ENCODE measurements around the gene VPS35L.
"Not testable (repeated sequence)": the region's sequence is repeated elsewhere in the genome, so short reads cannot be mapped to it uniquely, and the experiment has no call there.

Gene VPS35L

GRCh38 chr16:19532601-19533000 is 22.9 kb upstream of the VPS35L start:
- DNase-seq (ENCODE audit: low spot score): no peak

GRCh38 chr16:19540241-19540970 is 15.1 kb upstream of the VPS35L start:
- DNase-seq (ENCODE audit: low spot score): no peak

- DNase-seq (ENCODE audit: low spot score): no peak
These were observed 13.2 kb upstream of the VPS35L start for GRCh38 chr16:19542138-19542821.

GRCh38 chr16:19543278-19543996 is 12.1 kb upstream of the VPS35L start:
- not testable (repeated sequence) for DNase-seq (ENCODE audit: low spot score)

- DNase-seq (ENCODE audit: low spot score): no peak
These were observed 7.4 kb upstream of the VPS35L start for GRCh38 chr16:19548144-19548543.

- no peak for DNase-seq (ENCODE audit: low spot score)
These were observed 5.8 kb upstream of the VPS35L start for GRCh38 chr16:19549673-19550072.

GRCh38 chr16:19555938-19556771 is 652 bp downstream of the VPS35L start:
- DNase-seq (ENCODE audit: low spot score): no peak

GRCh38 chr16:19559242-19559910 is 3.9 kb downstream of the VPS35L start:
- DNase-seq (ENCODE audit: low spot score): peak; percentile 62

- no peak for DNase-seq (ENCODE audit: low spot score)
These were observed 4.6 kb downstream of the VPS35L start for GRCh38 chr16:19560078-19560477.

GRCh38 chr16:19563377-19563776 is 7.9 kb downstream of the VPS35L start:
- DNase-seq (ENCODE audit: low spot score): no peak

- DNase-seq (ENCODE audit: low spot score): no peak
These were observed 10.9 kb downstream of the VPS35L start for GRCh38 chr16:19566362-19566761.

- DNase-seq (ENCODE audit: low spot score): no peak
These were observed 12.1 kb downstream of the VPS35L start for GRCh38 chr16:19567560-19567959.

GRCh38 chr16:19573997-19574396 is 18.5 kb downstream of the VPS35L start:
- DNase-seq (ENCODE audit: low spot score): no peak

GRCh38 chr16:19574615-19575014 is 19.1 kb downstream of the VPS35L start:
- DNase-seq (ENCODE audit: low spot score): no peak

- DNase-seq (ENCODE audit: low spot score): no peak
These were observed 23.0 kb downstream of the VPS35L start for GRCh38 chr16:19578378-19578971.

- no peak for DNase-seq (ENCODE audit: low spot score)
These were observed 26.7 kb downstream of the VPS35L start for GRCh38 chr16:19582050-19582831.

GRCh38 chr16:19583665-19584300 is 28.3 kb downstream of the VPS35L start:
- peak; percentile 47 for DNase-seq (ENCODE audit: low spot score)

- no peak for DNase-seq (ENCODE audit: low spot score)
These were observed 33.2 kb downstream of the VPS35L start for GRCh38 chr16:19588661-19589060.

- no peak for DNase-seq (ENCODE audit: low spot score)
These were observed 33.6 kb downstream of the VPS35L start for GRCh38 chr16:19589106-19589505.

GRCh38 chr16:19589771-19590302 is 34.3 kb downstream of the VPS35L start:
- DNase-seq (ENCODE audit: low spot score): no peak

Measured in CD4-positive, alpha-beta T cell treated with Interleukin-15 for 4 hours (primary cell).